Transverse colon (tissue), 4 donors: Measurements from ENCODE around the gene GIMAP1. TPM values are rescaled to one million over a fixed set of nuclear protein-coding genes. Genes with fewer than 3 reads are reported as not detected.

Source experiments
- DNase-seq: peaks from one replicate; pipeline ENCODE4 v3.0.0-alpha.2; 2019
- H3K27ac ChIP-seq, 4 donors: fragments of 200-600 bp; sonication (generic); 2 replicates each; pipeline ENCODE4 v1.5.1; 2016 to 2018; ENCODE audit warnings: inconsistent platforms in 4 of 4
- H3K27me3 ChIP-seq: fragments of 200-600 bp; sonication (generic); 2 replicates; pipeline ENCODE4 v1.5.1; 2017; ENCODE audit warnings: inconsistent platforms
- H3K36me3 ChIP-seq, 4 donors: fragments of 200-600 bp; sonication (generic); 2 replicates each; pipeline ENCODE4 v1.5.1; 2017 to 2019; ENCODE audit warnings: inconsistent platforms in 4 of 4
- H3K4me1 ChIP-seq, 4 donors: fragments of 200-600 bp; sonication (generic); 2 replicates each; pipeline ENCODE4 v1.5.1; 2017 to 2020; ENCODE audit warnings: inconsistent platforms in 4 of 4
- H3K4me3 ChIP-seq, 4 donors: fragments of 200-600 bp; sonication (generic); 1 replicate in 1 of 4; 2 replicates in 3 of 4; pipeline versions ENCODE4 v1.5.1 to v1.6.1; 2017 to 2019; ENCODE audit warnings: inconsistent platforms in 4 of 4
- H3K9me3 ChIP-seq, 2 donors: fragments of 200-600 bp; sonication (generic); 2 replicates each; pipeline ENCODE4 v1.5.1; 2017 to 2019; ENCODE audit warnings: inconsistent platforms in 2 of 2
- EP300 ChIP-seq: sonication (generic); formaldehyde crosslinking; IDR thresholded peaks from one replicate; pipeline ENCODE4 v1.6.1; 2017; ENCODE audit warnings: antibody characterized with exemption, low read depth
- POLR2A ChIP-seq: fragments of 450-650 bp; IDR thresholded peaks from one replicate; pipeline ENCODE4 v1.6.1; 2016; ENCODE audit warnings: antibody characterized with exemption, mild to moderate bottlenecking, moderate library complexity
- POLR2AphosphoS5 ChIP-seq, 3 donors: sonication (generic); formaldehyde crosslinking; IDR thresholded peaks; one replicate each; pipeline ENCODE4 v1.6.1; 2016; ENCODE audit warnings: antibody characterized with exemption in 3 of 3
- WGBS, 2 donors: methylation state at CpG; one replicate each; pipeline ENCODE4 v1.1.5; 2018; ENCODE audit warnings: low coverage in 1 of 2; 5-methylcytosine and 5-hydroxymethylcytosine counted together
- in situ Hi-C, 4 donors: fragments of 200-750 bp; cut with MboI; loops; one replicate each; pipeline versions ENCODE4 v1.15.0 to v1.15.1; 2017; ENCODE audit warnings: low sequenced_read_pairs in 3 of 4, low pct_ligation_motif_present in 1 of 4, low pct_unique_long_range_greater_than_20kb in 1 of 4
- intact Hi-C: fragments of 100-400 bp; cut with DNase I; formaldehyde crosslinking; loops from one replicate; pipeline ENCODE4 v1.15.1; 2023; ENCODE audit warnings: low total_unique reads
- total RNA-seq, 4 donors: library from RNA; depleted of rRNA; stranded (reverse); fragments of >200 nt; gene quantifications; one replicate each; pipeline ENCODE4 v1.1.0, GENCODE V29; 2016
- TF ChIP-seq, protein P1 (sequence below), 5 experiments: fragments of 200-600 bp in 3 of 5; fragments of 450-650 bp in 2 of 5; sonication (generic) in 3 of 5; IDR thresholded peaks; 1 replicate in 2 of 5; 2 replicates in 3 of 5; pipeline ENCODE4 v1.5.1; 2016 to 2017; ENCODE audit warnings: antibody characterized with exemption in 5 of 5, inconsistent platforms in 3 of 5, mild to moderate bottlenecking in 2 of 5, moderate library complexity in 1 of 5

GIMAP1 gene
- total RNA-seq, 4 donors from 2014 or later: 0.40 to 3.0 (median 1.8) TPM

DNA sequence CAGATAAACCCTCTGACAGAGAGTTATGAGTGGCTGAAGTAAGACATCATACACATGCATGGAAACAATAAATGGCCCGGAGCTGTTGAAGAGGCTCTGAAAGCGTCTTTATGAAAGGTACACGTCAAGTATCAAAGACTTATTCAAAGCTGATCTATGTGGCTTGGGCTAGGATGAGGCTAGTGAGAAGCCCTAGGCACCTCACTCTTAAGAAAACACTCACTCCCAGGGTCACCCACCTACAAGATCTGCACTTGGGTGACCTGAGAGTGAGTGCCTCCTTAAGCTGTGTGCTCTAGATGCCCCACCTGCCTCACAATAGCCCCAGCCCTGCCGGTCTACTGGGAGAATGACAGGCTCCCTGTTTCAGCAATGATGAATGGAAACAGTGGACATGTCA is 1.1 kb upstream of the GIMAP1 start:
- TF ChIP-seq POLR2A: no peak
- no peak for TF ChIP-seq POLR2AphosphoS5 (IDR thresholded peaks at IDR 0.05)
- TF ChIP-seq EP300: no peak
- TF ChIP-seq, protein P1, sequence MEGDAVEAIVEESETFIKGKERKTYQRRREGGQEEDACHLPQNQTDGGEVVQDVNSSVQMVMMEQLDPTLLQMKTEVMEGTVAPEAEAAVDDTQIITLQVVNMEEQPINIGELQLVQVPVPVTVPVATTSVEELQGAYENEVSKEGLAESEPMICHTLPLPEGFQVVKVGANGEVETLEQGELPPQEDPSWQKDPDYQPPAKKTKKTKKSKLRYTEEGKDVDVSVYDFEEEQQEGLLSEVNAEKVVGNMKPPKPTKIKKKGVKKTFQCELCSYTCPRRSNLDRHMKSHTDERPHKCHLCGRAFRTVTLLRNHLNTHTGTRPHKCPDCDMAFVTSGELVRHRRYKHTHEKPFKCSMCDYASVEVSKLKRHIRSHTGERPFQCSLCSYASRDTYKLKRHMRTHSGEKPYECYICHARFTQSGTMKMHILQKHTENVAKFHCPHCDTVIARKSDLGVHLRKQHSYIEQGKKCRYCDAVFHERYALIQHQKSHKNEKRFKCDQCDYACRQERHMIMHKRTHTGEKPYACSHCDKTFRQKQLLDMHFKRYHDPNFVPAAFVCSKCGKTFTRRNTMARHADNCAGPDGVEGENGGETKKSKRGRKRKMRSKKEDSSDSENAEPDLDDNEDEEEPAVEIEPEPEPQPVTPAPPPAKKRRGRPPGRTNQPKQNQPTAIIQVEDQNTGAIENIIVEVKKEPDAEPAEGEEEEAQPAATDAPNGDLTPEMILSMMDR (IDR thresholded peaks at IDR 0.05): no peak
- intact Hi-C loops: no loop called here
- WGBS, 2 donors: 80 to 90% methylated on average over 4 of the region's 4 CpGs
- H3K4me1 ChIP-seq: no peaks in the 10 kb centered on the region
- H3K9me3 ChIP-seq: no peaks in the 10 kb centered on the region
- no peaks in the 10 kb centered on the region for H3K27me3 ChIP-seq
- H3K36me3 ChIP-seq: no peaks in the 10 kb centered on the region
- in situ Hi-C loops: no loop called here
- H3K27ac ChIP-seq: peak overlapping the region; percentile 54 to 72 (median 64)
- no peak overlapping the region for H3K4me3 ChIP-seq
- DNase-seq: no peak

DNA sequence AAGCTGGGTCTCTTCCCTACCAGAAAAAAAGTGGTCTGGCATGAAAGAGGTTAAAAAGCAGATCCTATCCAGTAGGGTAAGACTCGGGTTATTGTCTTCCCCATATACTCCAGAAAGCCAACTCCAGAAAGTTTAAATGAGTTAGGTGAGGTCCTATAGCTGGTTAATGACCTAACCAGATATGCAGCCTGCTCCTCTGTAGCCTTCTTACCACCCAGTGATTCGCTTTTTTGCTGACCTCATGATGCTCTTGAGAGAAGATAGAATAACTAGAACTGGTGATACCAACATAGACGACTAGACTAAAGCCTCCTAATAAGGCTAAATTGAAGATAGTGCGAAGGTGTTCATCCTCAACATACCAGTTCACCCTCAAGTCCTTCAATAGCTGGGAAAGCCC is 675 bp upstream of the GIMAP1 start:
- DNase-seq: no peak
- intact Hi-C loops (no loop called here), in situ Hi-C loops (no loop called here)
- 60% methylated on average over 4 of the region's 4 CpGs; no CpG with 5 or more reads in 1 of the 2 donors for WGBS, 2 donors
- H3K9me3 ChIP-seq: no peaks in the 10 kb centered on the region
- no peaks in the 10 kb centered on the region for H3K4me1 ChIP-seq
- H3K36me3 ChIP-seq: no peaks in the 10 kb centered on the region
- TF ChIP-seq EP300: no peak
- no peak for TF ChIP-seq POLR2A
- no peaks in the 10 kb centered on the region for H3K27me3 ChIP-seq
- H3K27ac ChIP-seq: peak overlapping the region; percentile 54 to 72 (median 64)
- H3K4me3 ChIP-seq: peak overlapping the region in 1 of 4 donors; percentile 46

DNA sequence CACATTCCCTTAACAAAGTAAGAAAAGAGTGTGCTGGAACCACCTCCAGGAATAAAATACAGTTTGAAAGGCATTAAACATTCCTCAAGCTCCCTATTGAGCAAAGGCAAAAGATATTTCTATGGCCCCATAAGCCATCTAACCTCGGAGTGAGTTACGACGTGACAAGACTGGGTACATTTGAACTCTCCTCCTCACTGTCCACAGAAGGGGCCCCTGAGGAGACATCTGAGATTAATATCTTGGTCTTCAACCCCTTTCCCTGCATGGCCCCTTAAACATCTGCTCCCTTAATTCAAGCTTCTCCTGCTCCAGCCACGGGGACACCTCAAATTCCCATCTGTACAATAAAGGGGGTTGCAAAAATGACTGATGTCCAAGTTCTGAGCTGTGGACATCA is 526 bp downstream of the GIMAP1 start:
- peak overlapping the region; percentile 54 to 72 (median 64) for H3K27ac ChIP-seq
- TF ChIP-seq EP300 (no peak), POLR2A (no peak), POLR2AphosphoS5 (IDR thresholded peaks at IDR 0.05) (no peak)
- TF ChIP-seq, protein P1 (IDR thresholded peaks at IDR 0.05): no peak
- peak overlapping the region in 3 of 4 donors; percentile 22 to 46 (median 30) for H3K4me3 ChIP-seq
- H3K36me3 ChIP-seq: no peaks in the 10 kb centered on the region
- intact Hi-C loops (no loop called here), in situ Hi-C loops (no loop called here)
- no peaks in the 10 kb centered on the region for H3K4me1 ChIP-seq
- no peak for DNase-seq
- no peaks in the 10 kb centered on the region for H3K27me3 ChIP-seq
- 63 to 71% methylated on average over 2 to 4 of the region's 4 CpGs for WGBS, 2 donors
- no peaks in the 10 kb centered on the region for H3K9me3 ChIP-seq

DNA sequence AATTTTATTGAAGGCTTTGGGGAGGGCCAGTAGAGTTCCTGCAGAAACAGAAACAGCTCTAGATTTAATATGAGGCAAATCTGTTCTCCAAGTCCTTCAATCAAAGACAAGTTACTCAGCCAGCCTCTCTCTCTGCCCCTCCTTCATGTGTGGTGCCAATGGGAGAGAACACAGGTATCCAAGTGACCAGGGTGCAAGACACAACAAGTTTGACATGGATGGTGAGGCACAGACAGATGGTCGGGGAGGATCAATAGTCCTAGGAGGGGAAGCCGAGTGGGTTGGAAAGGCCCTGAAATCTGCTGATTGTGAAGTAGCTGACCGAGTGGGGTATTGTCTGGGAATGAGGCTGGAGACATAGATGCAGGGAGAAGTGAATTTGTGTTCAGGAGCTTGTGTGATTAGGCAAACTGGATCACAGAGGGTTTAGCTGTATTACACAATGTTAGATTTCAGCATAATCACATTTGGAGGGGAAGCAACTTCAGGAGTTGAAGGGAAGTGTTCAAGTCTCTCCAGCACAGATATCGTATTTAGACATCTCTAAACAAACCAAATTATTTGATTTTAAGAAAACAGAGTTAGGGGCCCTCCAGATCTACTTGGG is 1.5 kb downstream of the GIMAP1 start:
- Histone ChIP-seq H3K27ac (peak overlapping the region; percentile 54 to 72 (median 64)), H3K36me3 (no peaks in the 10 kb centered on the region), H3K4me1 (no peaks in the 10 kb centered on the region), H3K9me3 (no peaks in the 10 kb centered on the region), H3K4me3 (peak overlapping the region in 3 of 4 donors; percentile 22 to 46 (median 30)), H3K27me3 (no peaks in the 10 kb centered on the region)
- DNase-seq: no peak
- intact Hi-C loops: no loop called here
- WGBS, 2 donors: 73 to 86% methylated on average over 1 to 4 of the region's 4 CpGs
- in situ Hi-C loops: no loop called here
- no peak for TF ChIP-seq POLR2A
- TF ChIP-seq POLR2AphosphoS5 (IDR thresholded peaks at IDR 0.05): no peak
- TF ChIP-seq EP300: no peak
- TF ChIP-seq, protein P1 (IDR thresholded peaks at IDR 0.05): no peak

DNA sequence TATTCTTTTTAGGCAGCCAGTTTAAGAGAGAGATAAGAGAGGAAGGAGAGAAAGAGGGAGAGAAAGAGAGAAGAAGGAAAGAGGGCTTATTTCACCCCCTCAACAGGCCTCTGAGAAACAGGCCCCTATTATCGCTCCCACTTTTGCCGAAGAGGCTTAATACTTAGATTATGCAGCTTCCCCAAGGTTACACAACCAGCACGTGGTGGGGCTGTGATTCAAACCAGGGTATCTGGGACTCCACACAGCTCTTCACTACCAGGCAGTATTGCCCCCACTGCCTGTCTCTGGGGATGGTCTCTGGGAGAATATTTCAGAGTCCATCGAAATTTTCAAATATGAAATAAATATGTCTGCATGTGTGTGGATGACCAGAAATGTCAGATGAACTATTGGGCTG is 3.0 kb downstream of the GIMAP1 start:
- 84 to 94% methylated on average over 2 to 4 of the region's 4 CpGs for WGBS, 2 donors
- Histone ChIP-seq H3K9me3 (no peaks in the 10 kb centered on the region), H3K36me3 (no peaks in the 10 kb centered on the region), H3K4me3 (no peak overlapping the region), H3K27ac (no peak overlapping the region), H3K27me3 (no peaks in the 10 kb centered on the region), H3K4me1 (no peaks in the 10 kb centered on the region)
- in situ Hi-C loops: no loop called here
- TF ChIP-seq POLR2AphosphoS5 (IDR thresholded peaks at IDR 0.05) (no peak), EP300 (no peak), POLR2A (no peak)
- TF ChIP-seq, protein P1 (IDR thresholded peaks at IDR 0.05): no peak
- intact Hi-C loops: no loop called here
- no peak for DNase-seq
